Calu3 (cell line): ENCODE data around the gene SH2B2. TPM values are rescaled to one million over a fixed set of nuclear protein-coding genes. Genes with fewer than 3 reads are reported as not detected.

ENCODE experiments used
- BruUV-seq: library from RNA; stranded (reverse); fragments of 400-500 nt; replicated peaks from 2 replicates; lab custom pipeline; 2021; lab: Mats Ljungman, UMichigan
- CTCF ChIA-PET: fragments of 300-600 bp; sonication (Branson Sonifier 250); formaldehyde crosslinking; loops from one replicate; lab custom pipeline; 2022; ENCODE audit warnings: antibody characterized with exemption; lab: Charles Lee
- DNase-seq: peaks from one replicate; pipeline ENCODE4 v3.0.0; 2022
- H3K27ac Mint-ChIP-seq: one replicate; pipeline ENCODE4 v1.8.0; 2022; ENCODE audit warnings: mixed read lengths; ENCODE audit not compliant: unreplicated experiment
- H3K27me3 Mint-ChIP-seq: one replicate; pipeline ENCODE4 v1.8.0; 2022; ENCODE audit warnings: mixed read lengths; ENCODE audit not compliant: unreplicated experiment
- H3K36me3 Mint-ChIP-seq: one replicate; pipeline ENCODE4 v1.8.0; 2022; ENCODE audit warnings: mild to moderate bottlenecking, moderate library complexity, mixed read lengths; ENCODE audit not compliant: insufficient read depth, unreplicated experiment
- H3K4me1 Mint-ChIP-seq: one replicate; pipeline ENCODE4 v1.8.0; 2022; ENCODE audit warnings: mild to moderate bottlenecking, low read depth, mixed read lengths; ENCODE audit not compliant: unreplicated experiment
- H3K4me3 Mint-ChIP-seq: one replicate; pipeline ENCODE4 v1.8.0; 2022; ENCODE audit warnings: mild to moderate bottlenecking, low read depth, moderate library complexity, mixed read lengths; ENCODE audit not compliant: unreplicated experiment
- H3K9me3 Mint-ChIP-seq: one replicate; pipeline ENCODE4 v1.8.0; 2022; ENCODE audit warnings: low read depth, mixed read lengths; ENCODE audit not compliant: unreplicated experiment
- CTCF ChIP-seq: fragments of 200-600 bp; IDR thresholded peaks from one replicate; pipeline ENCODE4 v1.8.0; 2022; ENCODE audit warnings: antibody characterized with exemption; ENCODE audit not compliant: unreplicated experiment
- intact Hi-C: fragments of 100-400 bp; cut with micrococcal nuclease; formaldehyde crosslinking; loops from one replicate; pipeline ENCODE4 v1.10.0; 2022; ENCODE audit not compliant: unreplicated experiment
- total RNA-seq: library from RNA; stranded (reverse); gene quantifications from 2 replicates; pipeline ENCODE4 v1.2.3, GENCODE V29; 2022

Gene SH2B2
- total RNA-seq, 1 experiment from 2014 or later: 2.7 TPM

- no TSS peak for BruUV-seq
- H3K9me3 Mint-ChIP-seq: no peaks in the 10 kb centered on the region
- DNase-seq: no peak
- H3K36me3 Mint-ChIP-seq: peaks cover 7% of the 10 kb centered on the region
- no peak overlapping the region for H3K27ac Mint-ChIP-seq
- TF ChIP-seq CTCF: no peak
- no peaks in the 10 kb centered on the region for H3K27me3 Mint-ChIP-seq
- H3K4me1 Mint-ChIP-seq: peaks cover 7% of the 10 kb centered on the region
- CTCF ChIA-PET: no interaction called here
- intact Hi-C loops: no loop called here
- H3K4me3 Mint-ChIP-seq: no peak overlapping the region
Measured at GRCh38 chr7:102291056-102291915, 4.6 kb downstream of the SH2B2 start.

GRCh38 chr7:102291916-102292267, 5.2 kb downstream of the SH2B2 start:
- no peak for DNase-seq
- peaks cover 7% of the 10 kb centered on the region for H3K4me1 Mint-ChIP-seq
- peaks cover 3% of the 10 kb centered on the region for H3K36me3 Mint-ChIP-seq
- H3K27me3 Mint-ChIP-seq: no peaks in the 10 kb centered on the region
- H3K27ac Mint-ChIP-seq: no peak overlapping the region
- H3K4me3 Mint-ChIP-seq: no peak overlapping the region
- intact Hi-C loops: no loop called here
- no peaks in the 10 kb centered on the region for H3K9me3 Mint-ChIP-seq
- CTCF ChIA-PET: no interaction called here
- no TSS peak for BruUV-seq
- no peak for TF ChIP-seq CTCF

- Mint-ChIP-seq H3K27me3 (no peaks in the 10 kb centered on the region), H3K4me1 (peaks cover 7% of the 10 kb centered on the region), H3K4me3 (no peak overlapping the region), H3K9me3 (no peaks in the 10 kb centered on the region), H3K27ac (no peak overlapping the region), H3K36me3 (no peaks in the 10 kb centered on the region)
- CTCF ChIA-PET: no interaction called here
- DNase-seq: no peak
- BruUV-seq: no TSS peak
- TF ChIP-seq CTCF: no peak
- intact Hi-C loops: no loop called here
Measured at GRCh38 chr7:102292813-102293798, 6.4 kb downstream of the SH2B2 start.

- TF ChIP-seq CTCF: no peak
- CTCF ChIA-PET: no interaction called here
Measured at GRCh38 chr7:102294589-102294988, 7.9 kb downstream of the SH2B2 start.

More at GRCh38 chr7:102294589-102294988, 7.9 kb downstream of the SH2B2 start:
- DNase-seq: no peak
- BruUV-seq: no TSS peak
- H3K27me3 Mint-ChIP-seq: no peaks in the 10 kb centered on the region
- no peak overlapping the region for H3K4me3 Mint-ChIP-seq
- no peaks in the 10 kb centered on the region for H3K36me3 Mint-ChIP-seq
- H3K4me1 Mint-ChIP-seq: peaks cover 7% of the 10 kb centered on the region
- no peaks in the 10 kb centered on the region for H3K9me3 Mint-ChIP-seq
- H3K27ac Mint-ChIP-seq: no peak overlapping the region
- intact Hi-C loops: no loop called here
